Hepatocyte (in vitro differentiated cells): Measurements from ENCODE around the gene MSI2. TPM values are rescaled to one million over a fixed set of nuclear protein-coding genes. Genes with fewer than 3 reads are reported as not detected.

Source experiments
- DNase-seq: peaks from one replicate; pipeline ENCODE4 v3.0.0-alpha.2; 2016; ENCODE audit warnings: low spot score
- H2AFZ ChIP-seq: fragments of 200-600 bp; sonication (generic); 2 replicates; pipeline ENCODE4 v1.6.0; 2016; ENCODE audit warnings: antibody characterized with exemption, mild to moderate bottlenecking
- H3K27ac ChIP-seq: fragments of 200-600 bp; sonication (generic); 2 replicates; pipeline ENCODE4 v1.5.1; 2016; ENCODE audit warnings: mild to moderate bottlenecking
- H3K27me3 ChIP-seq: fragments of 200-600 bp; sonication (generic); 2 replicates; pipeline ENCODE4 v1.6.1; 2016
- H3K36me3 ChIP-seq: fragments of 200-600 bp; sonication (generic); replicated peaks from 2 replicates; pipeline ENCODE4 v1.5.1; 2016; ENCODE audit warnings: low read depth; ENCODE audit not compliant: insufficient read depth
- H3K4me1 ChIP-seq: fragments of 200-600 bp; sonication (generic); 2 replicates; pipeline ENCODE4 v1.5.1; 2016; ENCODE audit warnings: mild to moderate bottlenecking, moderate library complexity; ENCODE audit not compliant: insufficient read depth
- H3K4me2 ChIP-seq: fragments of 200-600 bp; sonication (generic); 2 replicates; pipeline ENCODE4 v1.6.0; 2016
- H3K4me3 ChIP-seq: fragments of 200-600 bp; sonication (generic); 2 replicates; pipeline ENCODE4 v1.5.1; 2016; ENCODE audit warnings: mild to moderate bottlenecking
- H3K79me2 ChIP-seq: fragments of 200-600 bp; sonication (generic); 2 replicates; pipeline ENCODE4 v1.6.0; 2017; ENCODE audit warnings: mild to moderate bottlenecking
- H3K9me2 ChIP-seq: fragments of 200-600 bp; sonication (generic); replicated peaks from 2 replicates; pipeline ENCODE4 v1.6.0; 2017; ENCODE audit warnings: mild to moderate bottlenecking; ENCODE audit not compliant: insufficient read depth
- H3K9me3 ChIP-seq: fragments of 200-600 bp; sonication (generic); 2 replicates; pipeline ENCODE4 v1.5.1; 2016; ENCODE audit warnings: low read depth, mild to moderate bottlenecking
- H4K20me1 ChIP-seq: fragments of 200-600 bp; sonication (generic); 2 replicates; pipeline ENCODE4 v1.6.0; 2016; ENCODE audit warnings: mild to moderate bottlenecking; ENCODE audit not compliant: insufficient read depth, poor library complexity, severe bottlenecking
- EZH2 ChIP-seq: fragments of 200-600 bp; sonication (generic); IDR thresholded peaks from 2 replicates; pipeline ENCODE4 v1.6.1; 2016; ENCODE audit warnings: antibody characterized with exemption, mild to moderate bottlenecking, borderline replicate concordance
- EZH2phosphoT487 ChIP-seq: fragments of 200-600 bp; sonication (generic); IDR thresholded peaks from one replicate; pipeline ENCODE4 v1.6.1; 2018; ENCODE audit warnings: antibody characterized with exemption, mild to moderate bottlenecking, low read depth, moderate library complexity; ENCODE audit not compliant: unreplicated experiment, severe bottlenecking
- WGBS: methylation state at CpG from one replicate; pipeline ENCODE4 v1.1.6; 2016; ENCODE audit warnings: low lambda C conversion rate; ENCODE audit errors: missing lambda C conversion rate; 5-methylcytosine and 5-hydroxymethylcytosine counted together
- polyA plus RNA-seq: library from polyadenylated mRNA; unstranded; fragments of >200 nt; fragmentation: Nextera tagmentation; extraction: Ambion mirVana; gene quantifications from 2 replicates; pipeline ENCODE4 v1.2.1, GENCODE V29; 2016
- total RNA-seq: library from RNA; depleted of rRNA; stranded (reverse); fragments of >200 nt; gene quantifications from 2 replicates; pipeline ENCODE4 v1.2.3, GENCODE V29; 2014
- TF ChIP-seq, protein P1 (sequence below): fragments of 200-600 bp; sonication (generic); IDR thresholded peaks from 2 replicates; pipeline ENCODE4 v1.5.1; 2016; ENCODE audit warnings: antibody characterized with exemption, mild to moderate bottlenecking; ENCODE audit not compliant: poor library complexity

Gene MSI2
- total and polyA plus RNA-seq, 2 experiments from 2014 or later, result 16.1 to 60.6 TPM

- Histone ChIP-seq H3K27ac (no peak overlapping the region), H3K79me2 (no peaks in the 10 kb centered on the region), H3K9me2 (no peaks in the 10 kb centered on the region), H3K4me3 (no peak overlapping the region), H3K36me3 (no peaks in the 10 kb centered on the region), H4K20me1 (no peaks in the 10 kb centered on the region), H3K4me1 (peaks cover 9% of the 10 kb centered on the region), H2AFZ (no peak overlapping the region), H3K4me2 (no peak overlapping the region), H3K9me3 (no peaks in the 10 kb centered on the region), H3K27me3 (no peaks in the 10 kb centered on the region)
- 43% methylated on average over 1 of the region's 1 CpG for WGBS
- DNase-seq, result no peak
- TF ChIP-seq, protein P1, sequence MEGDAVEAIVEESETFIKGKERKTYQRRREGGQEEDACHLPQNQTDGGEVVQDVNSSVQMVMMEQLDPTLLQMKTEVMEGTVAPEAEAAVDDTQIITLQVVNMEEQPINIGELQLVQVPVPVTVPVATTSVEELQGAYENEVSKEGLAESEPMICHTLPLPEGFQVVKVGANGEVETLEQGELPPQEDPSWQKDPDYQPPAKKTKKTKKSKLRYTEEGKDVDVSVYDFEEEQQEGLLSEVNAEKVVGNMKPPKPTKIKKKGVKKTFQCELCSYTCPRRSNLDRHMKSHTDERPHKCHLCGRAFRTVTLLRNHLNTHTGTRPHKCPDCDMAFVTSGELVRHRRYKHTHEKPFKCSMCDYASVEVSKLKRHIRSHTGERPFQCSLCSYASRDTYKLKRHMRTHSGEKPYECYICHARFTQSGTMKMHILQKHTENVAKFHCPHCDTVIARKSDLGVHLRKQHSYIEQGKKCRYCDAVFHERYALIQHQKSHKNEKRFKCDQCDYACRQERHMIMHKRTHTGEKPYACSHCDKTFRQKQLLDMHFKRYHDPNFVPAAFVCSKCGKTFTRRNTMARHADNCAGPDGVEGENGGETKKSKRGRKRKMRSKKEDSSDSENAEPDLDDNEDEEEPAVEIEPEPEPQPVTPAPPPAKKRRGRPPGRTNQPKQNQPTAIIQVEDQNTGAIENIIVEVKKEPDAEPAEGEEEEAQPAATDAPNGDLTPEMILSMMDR, result no peak
- TF ChIP-seq EZH2 (no peak), EZH2phosphoT487 (no peak)
These were observed 369.2 kb downstream of the MSI2 start for GRCh38 chr17:57625511-57625910.

DNA sequence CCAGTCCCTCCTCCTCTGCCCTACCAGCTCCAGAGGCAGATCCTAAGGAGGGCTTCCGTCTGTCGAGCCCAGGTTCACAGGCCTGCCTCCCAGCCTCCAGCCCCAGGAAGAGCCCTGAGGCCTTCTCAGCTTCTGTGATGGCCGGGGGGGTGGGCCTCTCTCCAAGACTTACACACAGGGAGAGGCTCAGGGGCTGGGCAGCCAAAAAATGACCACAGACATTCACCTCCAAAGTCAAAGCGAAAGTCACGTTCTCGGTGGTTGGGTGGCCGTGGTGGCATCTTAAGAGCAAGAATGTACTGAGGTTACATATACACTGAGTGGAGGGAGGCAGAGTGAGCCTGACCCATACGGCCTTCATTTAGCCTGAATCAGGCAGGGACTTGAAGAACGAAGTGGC, 369.6 kb downstream of the MSI2 start:
- no peaks in the 10 kb centered on the region for H3K9me2 ChIP-seq
- H3K4me3 ChIP-seq, result no peak overlapping the region
- TF ChIP-seq EZH2phosphoT487 (no peak), EZH2 (no peak)
- TF ChIP-seq, protein P1, result no peak
- WGBS, result 90% methylated on average over 9 of the region's 9 CpGs
- no peak overlapping the region for H2AFZ ChIP-seq
- peaks cover 9% of the 10 kb centered on the region for H3K4me1 ChIP-seq
- no peaks in the 10 kb centered on the region for H3K9me3 ChIP-seq
- no peak overlapping the region for H3K27ac ChIP-seq
- no peaks in the 10 kb centered on the region for H3K79me2 ChIP-seq
- DNase-seq, result no peak
- no peaks in the 10 kb centered on the region for H3K27me3 ChIP-seq
- H3K4me2 ChIP-seq, result no peak overlapping the region
- H3K36me3 ChIP-seq, result no peaks in the 10 kb centered on the region
- H4K20me1 ChIP-seq, result no peaks in the 10 kb centered on the region

- Histone ChIP-seq H3K4me2 (no peak overlapping the region), H4K20me1 (no peaks in the 10 kb centered on the region), H3K27me3 (no peaks in the 10 kb centered on the region), H3K4me3 (no peak overlapping the region), H3K4me1 (peaks cover 9% of the 10 kb centered on the region), H3K36me3 (no peaks in the 10 kb centered on the region), H3K79me2 (no peaks in the 10 kb centered on the region), H3K9me3 (no peaks in the 10 kb centered on the region), H2AFZ (no peak overlapping the region), H3K9me2 (no peaks in the 10 kb centered on the region), H3K27ac (no peak overlapping the region)
- no peak for TF ChIP-seq EZH2phosphoT487
- no peak for TF ChIP-seq EZH2
- TF ChIP-seq, protein P1, result no peak
- DNase-seq, result no peak
- WGBS, result 83% methylated on average over 16 of the region's 16 CpGs
These were observed 370.3 kb downstream of the MSI2 start for GRCh38 chr17:57626520-57627210.
